ENCODE measurements around the gene MYL6B. TPM values are rescaled to one million over a fixed set of nuclear protein-coding genes. Genes with fewer than 3 reads are reported as not detected.

MYL6B gene
- total RNA-seq, 1 donor from 2014 or later, result 40.8 TPM

GRCh38 chr12:56129942-56130495, 22.4 kb upstream of the MYL6B start:
- H3K36me3 ChIP-seq, result peaks cover 4 to 46% of the 10 kb centered on the region in 2 donors
- intact Hi-C loops (cut with DNase I), result loop anchor here (10.0 kb wide), 1 partner anchor 95 kb away; the partner anchor contains the start of genes NABP2 and RNF41
- peaks cover 35% of the 10 kb centered on the region for H3K4me1 ChIP-seq
- TF ChIP-seq POLR2A (IDR thresholded peaks at IDR 0.05) (no peak), POLR2AphosphoS5 (IDR thresholded peaks at IDR 0.05; ENCODE audit: insufficient read depth in 1 of 2, low read depth in 1 of 2) (no peak), CTCF (IDR thresholded peaks at IDR 0.05) (no peak)
- H3K27me3 ChIP-seq, result no peaks in the 10 kb centered on the region
- H3K27ac ChIP-seq, result peak overlapping the region; percentile 95
- no peaks in the 10 kb centered on the region for H3K9me3 ChIP-seq
- no peak for DNase-seq (ENCODE audit: extremely low spot score in 2 of 2)
- peak overlapping the region; percentile 75 to 86 for H3K4me3 ChIP-seq

GRCh38 chr12:56130876-56131275, 21.5 kb upstream of the MYL6B start:
- H3K27me3 ChIP-seq, result no peaks in the 10 kb centered on the region
- H3K27ac ChIP-seq, result no peak overlapping the region
- H3K36me3 ChIP-seq, result peaks cover 4 to 54% of the 10 kb centered on the region in 2 donors

GRCh38 chr12:56134897-56135296, 17.5 kb upstream of the MYL6B start:
- Histone ChIP-seq H3K27ac (no peak overlapping the region), H3K27me3 (no peaks in the 10 kb centered on the region), H3K4me3 (no peak overlapping the region), H3K9me3 (no peaks in the 10 kb centered on the region), H3K36me3 (peaks cover 4 to 92% of the 10 kb centered on the region in 2 donors), H3K4me1 (peaks cover 7% of the 10 kb centered on the region)
- intact Hi-C loops (cut with DNase I), result no loop called here
- TF ChIP-seq CTCF (IDR thresholded peaks at IDR 0.05), result no peak
- TF ChIP-seq POLR2A (IDR thresholded peaks at IDR 0.05), result no peak
- TF ChIP-seq POLR2AphosphoS5 (IDR thresholded peaks at IDR 0.05; ENCODE audit: insufficient read depth in 1 of 2, low read depth in 1 of 2), result no peak
- no peak for DNase-seq (ENCODE audit: extremely low spot score in 2 of 2)

More at GRCh38 chr12:56130876-56131275, 21.5 kb upstream of the MYL6B start:
- TF ChIP-seq POLR2AphosphoS5 (IDR thresholded peaks at IDR 0.05; ENCODE audit: insufficient read depth in 1 of 2, low read depth in 1 of 2) (no peak), POLR2A (IDR thresholded peaks at IDR 0.05) (no peak), CTCF (IDR thresholded peaks at IDR 0.05) (no peak)
- no peak for DNase-seq (ENCODE audit: extremely low spot score in 2 of 2)
- intact Hi-C loops (cut with DNase I), result no loop called here
- Histone ChIP-seq H3K4me1 (peaks cover 33% of the 10 kb centered on the region), H3K9me3 (no peaks in the 10 kb centered on the region), H3K4me3 (no peak overlapping the region)

GRCh38 chr12:56137853-56138571, 14.4 kb upstream of the MYL6B start:
- H3K36me3 ChIP-seq, result peaks cover 4 to 94% of the 10 kb centered on the region in 2 donors
- DNase-seq (ENCODE audit: extremely low spot score in 2 of 2), result no peak
- H3K4me3 ChIP-seq, result no peak overlapping the region
- intact Hi-C loops (cut with DNase I), result no loop called here
- H3K27ac ChIP-seq, result no peak overlapping the region
- no peaks in the 10 kb centered on the region for H3K27me3 ChIP-seq
- TF ChIP-seq POLR2AphosphoS5 (IDR thresholded peaks at IDR 0.05; ENCODE audit: insufficient read depth in 1 of 2, low read depth in 1 of 2) (no peak), POLR2A (IDR thresholded peaks at IDR 0.05) (no peak), CTCF (IDR thresholded peaks at IDR 0.05) (no peak)
- H3K4me1 ChIP-seq, result peaks cover 2% of the 10 kb centered on the region
- H3K9me3 ChIP-seq, result no peaks in the 10 kb centered on the region

All from vagina (tissue), 2 donors.